HG02759 (cell line): ENCODE measurements around the gene ANK2.
A peak's percentile ranks its signal among the peaks of the same experiment; 100 is the strongest.

Experiments used
- ATAC-seq: cut with Tn5 transposase; IDR thresholded peaks from one replicate; pipeline ENCODE4 v1.9.1; 2021; ENCODE audit warnings: mild to moderate bottlenecking, moderate library complexity; ENCODE audit not compliant: unreplicated experiment

ANK2 gene

DNA sequence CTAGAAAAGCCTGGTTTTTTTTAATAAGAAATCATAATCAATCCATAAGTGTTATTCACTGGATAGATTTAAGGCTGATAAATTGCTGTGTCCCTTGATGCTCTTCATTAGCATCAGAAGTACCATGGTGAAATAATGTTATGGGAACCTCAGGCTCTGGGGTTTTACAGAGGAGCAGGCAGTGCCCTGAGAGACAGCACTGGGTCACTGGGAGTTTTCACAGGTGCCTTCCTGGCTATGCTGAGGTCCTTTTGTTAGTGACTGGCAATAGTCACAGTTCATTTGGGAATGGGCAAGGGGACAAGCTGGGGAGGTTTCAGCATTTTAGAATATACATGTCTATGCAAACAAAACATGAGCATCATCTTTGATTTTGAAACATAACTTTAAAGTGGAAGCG is 38.6 kb downstream of the ANK2 start:
- ATAC-seq = no peak

DNA sequence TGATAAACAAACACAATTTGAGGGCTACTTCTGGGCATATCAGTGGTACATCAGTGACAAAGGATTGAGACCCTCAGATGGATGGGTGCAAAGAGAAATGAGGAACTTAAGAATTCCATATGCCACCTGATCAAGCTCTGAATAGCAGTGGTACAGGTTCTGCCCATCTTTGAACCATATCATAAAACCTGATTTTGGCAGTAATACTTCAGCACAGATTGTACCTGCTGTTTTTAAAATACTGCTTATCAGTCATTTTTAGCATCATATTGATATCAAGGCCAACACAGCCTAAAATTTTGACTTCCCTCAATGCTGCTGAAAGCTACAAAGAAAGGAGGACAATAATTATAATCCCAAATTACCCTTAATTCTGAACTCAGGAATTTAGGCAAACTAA is 41.5 kb downstream of the ANK2 start:
- ATAC-seq = no peak

DNA sequence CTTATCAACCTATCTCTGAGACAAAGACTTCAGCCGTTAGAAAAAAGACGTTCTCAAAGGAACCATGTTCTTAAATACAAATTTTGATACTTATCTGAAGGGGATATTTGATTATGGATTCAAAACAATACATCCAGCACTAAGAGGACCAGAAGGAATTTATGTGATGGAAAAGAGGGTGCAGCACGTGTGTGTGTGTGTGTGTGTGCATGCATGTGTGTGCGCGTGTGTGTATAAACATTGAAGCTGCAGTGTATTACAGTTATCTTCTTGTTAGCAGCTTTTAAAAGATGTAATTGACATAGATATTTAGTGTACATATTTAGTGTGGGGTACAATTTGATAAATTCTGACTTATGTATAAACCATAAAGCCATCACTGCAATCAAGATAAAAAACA is 44.9 kb downstream of the ANK2 start:
- no peak for ATAC-seq

DNA sequence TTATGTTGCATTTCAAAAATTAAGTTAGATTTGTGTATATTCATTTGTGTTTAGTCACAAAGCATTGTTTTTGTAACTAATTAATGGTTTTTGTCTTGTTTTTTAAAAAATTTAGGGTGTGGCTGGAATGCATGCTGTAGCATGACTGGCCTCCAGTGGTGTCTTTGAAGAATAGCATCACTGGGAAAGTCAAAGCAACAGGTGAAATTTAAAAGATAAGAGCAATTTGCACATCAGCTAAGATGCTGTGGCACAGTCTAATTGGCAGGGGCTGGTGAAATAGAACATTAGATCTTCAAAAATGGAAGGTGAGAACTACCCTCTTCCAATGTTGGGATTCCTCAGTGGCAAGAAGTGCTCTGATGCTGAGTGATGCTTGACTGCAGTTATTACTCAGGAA is 45.3 kb downstream of the ANK2 start:
- ATAC-seq = no peak

DNA sequence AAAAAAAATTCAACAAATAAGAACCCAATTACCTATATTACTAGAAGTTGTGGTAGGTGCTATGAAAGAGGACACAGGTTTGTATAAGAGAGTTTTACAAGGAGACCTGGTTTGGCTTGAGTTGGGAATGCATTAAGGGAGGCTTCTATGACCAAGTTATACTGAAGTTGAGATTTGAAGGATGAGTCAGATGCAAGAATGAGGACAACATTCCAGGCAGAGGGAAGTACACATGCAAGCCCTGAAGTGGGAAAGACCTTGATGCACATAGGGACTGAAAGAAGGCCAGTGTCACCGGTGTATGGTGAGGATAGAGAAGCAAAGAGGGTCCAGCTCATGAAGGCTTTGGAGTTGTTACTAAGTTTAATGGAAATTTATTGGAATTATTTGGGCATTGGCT is 52.2 kb downstream of the ANK2 start:
- ATAC-seq = no peak

DNA sequence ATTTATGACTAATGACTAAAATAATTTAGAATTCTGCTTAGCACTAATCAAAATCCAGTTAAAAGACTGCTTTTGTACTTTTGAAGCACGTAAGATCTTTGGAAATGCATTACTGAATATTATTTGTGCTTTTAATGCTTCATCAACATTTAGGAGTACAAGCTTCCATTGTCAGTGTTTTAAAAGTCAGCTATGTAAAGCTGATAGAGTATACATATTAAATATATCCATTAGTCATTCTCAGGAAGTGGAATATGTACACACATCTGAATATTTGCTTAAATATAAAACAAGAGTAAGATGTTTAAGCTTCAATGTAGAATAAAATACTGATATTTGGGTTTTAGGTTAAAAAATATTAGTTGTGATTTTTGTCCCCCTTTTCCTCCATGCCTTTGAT is 54.1 kb downstream of the ANK2 start:
- no peak for ATAC-seq

DNA sequence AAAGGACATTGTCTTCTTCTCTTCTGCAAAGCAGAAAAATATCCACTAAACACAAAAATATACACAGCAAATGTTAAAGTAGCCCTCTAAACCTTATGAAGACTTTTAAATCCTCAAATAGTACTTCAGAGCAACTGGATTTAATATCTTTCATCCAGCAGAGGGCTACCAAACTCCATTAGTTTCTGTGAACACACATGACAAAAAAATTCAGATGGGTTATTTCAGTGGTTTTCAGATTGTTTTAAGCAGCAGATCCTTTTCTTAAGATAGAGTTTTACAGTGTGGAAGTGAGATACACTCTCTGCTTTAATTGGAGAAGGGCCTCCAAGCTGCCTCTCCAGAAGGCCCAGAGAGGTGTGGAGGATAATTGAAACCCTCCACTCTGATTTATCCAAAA is 56.7 kb downstream of the ANK2 start:
- ATAC-seq = no peak

DNA sequence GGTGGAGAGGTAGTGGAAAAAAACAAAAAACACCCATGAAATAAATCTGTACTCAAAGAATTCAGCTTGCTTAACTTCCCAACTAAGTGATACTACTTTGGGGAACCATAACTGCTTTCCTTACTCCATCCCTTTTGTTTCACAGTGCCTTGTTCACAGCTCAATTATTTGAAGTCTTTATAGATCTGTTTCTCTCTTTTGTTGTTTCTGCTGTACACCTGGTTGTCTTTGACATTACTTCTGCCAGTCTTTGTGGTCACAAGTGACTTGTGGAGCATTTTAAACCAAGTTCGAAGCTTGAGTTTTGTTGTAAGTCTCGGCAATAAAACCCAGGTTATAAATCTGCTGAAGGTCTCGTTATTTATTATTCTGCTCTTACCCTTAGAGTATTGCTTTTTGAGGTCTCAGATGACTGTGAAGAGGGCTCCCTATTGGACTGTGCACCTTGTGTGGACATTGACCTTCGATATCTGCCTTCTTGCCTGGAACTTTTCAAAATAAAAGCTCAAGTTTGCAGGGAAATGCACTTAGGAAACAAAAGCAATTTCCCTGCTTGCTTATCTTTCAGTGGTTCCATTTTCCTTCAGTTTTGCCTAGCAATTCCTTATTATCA is 59.8 kb downstream of the ANK2 start:
- no peak for ATAC-seq

DNA sequence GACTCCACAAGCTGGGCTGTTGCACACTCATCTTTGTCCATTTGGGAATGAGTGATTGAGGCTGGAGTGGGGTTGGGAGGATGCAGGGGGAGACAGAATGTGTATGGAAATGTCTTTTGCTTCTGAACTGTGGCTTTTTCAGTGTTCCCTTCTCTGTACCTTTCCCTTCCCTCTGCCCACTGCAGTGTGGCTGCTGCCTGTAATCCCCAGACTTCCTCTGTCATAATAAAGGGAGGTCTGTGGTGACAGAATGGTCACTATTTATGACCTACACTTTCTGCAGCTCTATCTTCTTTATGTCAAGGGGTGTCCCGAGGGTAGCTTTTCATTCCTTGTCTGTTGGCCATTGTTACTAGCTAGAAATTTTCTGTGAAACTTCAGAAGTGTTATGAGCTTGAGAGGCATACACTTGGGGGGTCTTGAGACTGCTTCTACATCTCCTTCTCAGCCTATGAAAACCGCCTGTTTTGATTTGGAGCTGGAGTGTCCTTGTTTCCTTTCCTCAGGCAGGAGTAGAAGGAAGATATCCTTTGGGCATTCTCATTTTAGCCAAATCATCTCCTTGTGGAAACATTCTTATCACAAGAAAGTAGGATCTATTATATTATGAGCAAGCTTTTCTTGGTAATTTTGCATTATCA is 63.0 kb downstream of the ANK2 start:
- ATAC-seq = no peak

DNA sequence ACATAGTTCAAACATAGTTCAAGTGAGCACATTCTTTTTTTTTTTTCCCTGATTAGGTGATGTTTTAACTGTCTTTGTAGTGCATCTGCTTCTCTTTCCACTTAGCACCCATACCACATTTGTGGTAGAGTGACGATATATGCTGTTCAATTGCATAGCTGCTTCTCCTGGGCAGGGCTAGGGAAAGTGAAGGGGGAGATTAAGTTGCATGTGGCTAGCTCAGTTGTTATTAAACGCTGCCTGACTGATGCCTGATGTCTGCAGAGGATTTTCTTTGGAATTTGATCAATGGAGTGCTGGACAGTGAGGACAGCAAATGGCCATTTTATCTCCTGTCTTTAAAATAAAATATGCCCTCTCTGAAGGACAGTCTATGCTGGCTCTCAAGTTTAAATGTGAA is 63.7 kb downstream of the ANK2 start:
- ATAC-seq = no peak

DNA sequence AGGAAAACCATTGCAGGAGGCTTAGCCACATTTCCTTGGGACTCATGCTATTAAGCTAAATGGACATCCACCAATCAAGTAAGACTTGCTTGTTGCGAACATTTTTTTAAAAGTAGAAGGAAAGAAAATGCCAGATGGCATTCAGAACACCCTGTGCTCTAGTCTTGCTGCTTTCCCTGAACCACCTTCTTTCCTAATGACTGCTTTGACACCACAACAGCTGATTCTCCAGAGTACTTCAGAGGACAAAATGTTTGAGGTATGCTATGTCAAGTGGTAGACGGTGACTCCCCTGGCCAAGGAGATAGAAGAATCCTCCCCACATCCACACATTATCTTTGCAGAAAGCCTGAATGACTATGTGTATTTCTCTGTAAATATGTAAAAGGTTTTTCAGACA is 65.4 kb downstream of the ANK2 start:
- ATAC-seq = no peak

DNA sequence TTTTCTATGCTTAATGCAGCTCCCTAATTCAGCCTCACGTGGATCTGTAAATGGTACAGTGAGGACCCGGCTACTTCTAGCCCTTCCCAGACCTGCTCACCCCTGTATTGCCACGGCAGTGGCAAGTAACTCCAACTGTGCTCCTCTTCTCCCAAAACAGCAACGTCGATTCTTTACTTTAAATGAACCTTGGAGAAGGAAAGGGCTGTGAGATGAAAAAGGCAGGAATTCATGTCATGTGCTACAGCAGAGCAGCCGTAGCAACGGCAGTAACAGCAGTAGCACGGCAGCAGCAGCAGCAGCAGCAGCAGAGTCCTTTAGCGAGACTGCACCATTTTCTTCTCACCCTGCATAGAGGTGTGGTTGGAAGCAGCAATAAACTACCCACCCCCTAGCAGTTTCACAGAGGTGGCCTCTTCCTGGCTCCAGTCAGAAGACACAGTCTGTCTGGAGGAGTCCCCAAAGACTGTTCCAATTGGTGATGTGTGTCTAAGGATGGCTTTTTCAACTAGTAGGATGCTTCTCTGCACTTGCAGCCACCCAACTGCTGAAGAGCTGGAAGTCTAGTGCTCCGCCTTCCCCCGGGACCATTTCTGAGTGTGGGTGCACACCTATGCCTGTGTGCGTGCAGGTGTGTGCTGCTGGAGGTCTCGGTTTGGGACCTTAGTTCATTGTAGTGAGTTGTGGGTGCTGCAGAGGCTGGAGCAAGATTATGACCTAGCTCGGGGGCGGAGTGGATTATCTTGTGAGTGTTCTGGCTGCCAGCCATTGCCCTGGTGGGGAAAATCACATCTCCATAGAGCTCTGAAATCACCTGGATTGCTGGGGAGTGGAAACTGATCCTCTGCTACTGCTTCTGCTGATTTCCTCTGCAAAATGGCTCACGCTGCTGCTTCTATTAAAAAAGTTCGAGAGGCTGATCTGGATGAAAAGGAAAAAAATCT is 67.2 kb downstream of the ANK2 start:
- ATAC-seq = no peak

DNA sequence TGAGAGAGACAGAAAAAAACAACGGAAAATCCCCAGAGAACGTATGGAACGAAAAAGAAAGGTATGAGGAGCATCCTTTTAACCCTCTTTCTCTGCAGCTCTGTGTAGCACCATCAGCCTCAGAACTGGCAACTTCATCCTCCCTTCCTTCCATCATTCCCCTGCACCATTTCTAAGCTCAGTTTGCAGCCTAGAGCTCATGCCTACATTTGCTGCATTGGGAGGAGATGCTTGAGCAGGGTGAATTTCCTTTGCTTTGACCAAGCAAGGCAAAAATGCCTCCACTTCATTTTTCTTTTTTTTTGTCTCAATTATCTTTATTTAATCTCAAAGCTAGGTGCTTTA is 67.9 kb downstream of the ANK2 start:
- no peak for ATAC-seq

DNA sequence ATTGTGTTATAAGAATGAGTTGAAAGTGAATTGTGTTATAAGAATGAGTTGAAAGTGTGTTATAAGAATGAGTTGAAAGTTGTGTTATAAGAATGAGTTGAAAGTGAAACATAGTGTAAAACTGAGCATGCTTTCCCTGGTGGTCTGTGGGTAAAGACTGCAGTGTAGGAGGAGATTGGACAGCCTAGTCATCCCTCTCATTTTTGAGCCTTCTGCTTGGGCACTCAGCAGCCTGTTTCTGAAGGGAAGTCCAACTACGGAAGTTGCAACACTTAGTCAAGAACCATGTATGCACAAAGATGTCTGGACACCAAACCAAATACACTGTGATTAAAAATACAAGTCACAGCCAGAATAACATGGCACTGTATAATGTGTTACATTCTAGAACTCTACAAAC is 72.6 kb downstream of the ANK2 start:
- no peak for ATAC-seq

DNA sequence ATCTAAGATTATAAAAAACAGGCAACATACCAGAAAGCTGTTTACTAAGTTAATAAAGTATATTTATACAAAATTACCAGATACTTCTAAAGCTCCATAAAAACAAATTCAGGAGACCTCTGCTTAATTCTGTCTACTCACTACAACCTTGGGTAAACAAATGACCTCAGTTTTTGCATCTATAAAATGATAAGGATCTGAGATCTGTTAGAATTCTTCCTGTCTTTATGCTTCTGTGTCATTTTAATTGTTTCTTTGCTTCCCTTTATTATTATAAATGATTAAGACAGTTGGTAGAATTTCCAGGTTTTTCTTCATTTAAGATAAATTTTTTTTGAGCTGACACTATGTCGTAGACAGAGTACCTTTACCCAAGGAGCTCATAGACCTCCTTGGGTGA is 76.0 kb downstream of the ANK2 start:
- ATAC-seq = no peak

DNA sequence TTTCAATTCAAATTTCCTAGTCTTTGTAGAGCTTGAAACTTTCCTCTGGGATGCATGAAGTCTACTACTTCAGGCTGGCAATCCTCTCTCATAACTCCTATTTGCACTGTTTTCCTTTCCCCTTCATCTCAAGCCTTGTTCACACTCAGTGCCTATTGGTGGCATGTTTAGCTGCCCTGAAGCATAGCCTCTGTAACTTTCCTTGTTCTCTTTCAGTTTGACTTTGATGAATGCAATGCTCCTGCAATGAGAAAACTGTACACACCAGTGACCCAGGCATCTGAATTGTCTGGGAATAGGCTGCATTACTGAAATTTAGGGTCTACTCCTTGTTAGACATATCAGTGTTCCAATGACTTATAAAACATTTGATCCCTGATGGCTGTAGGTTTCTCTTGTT is 81.7 kb downstream of the ANK2 start:
- no peak for ATAC-seq

DNA sequence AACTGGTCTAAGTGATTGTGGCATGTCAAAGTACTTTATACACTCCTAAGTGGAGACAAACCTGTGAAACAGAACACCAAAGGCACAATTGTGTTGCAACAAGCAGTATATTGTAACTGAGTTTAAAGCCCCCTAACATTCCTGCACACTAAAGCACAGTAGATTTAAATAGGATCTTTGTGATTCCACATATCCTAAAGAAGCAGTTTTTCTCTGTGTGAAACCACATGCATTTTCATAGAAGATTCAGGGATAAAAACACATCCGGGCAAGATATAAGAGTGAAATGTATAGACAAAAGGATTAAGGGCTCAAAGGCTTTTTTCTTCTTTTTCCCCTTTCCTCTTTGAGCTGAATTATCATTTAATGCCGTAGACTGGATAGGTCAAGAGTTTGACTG is 82.2 kb downstream of the ANK2 start:
- no peak for ATAC-seq

DNA sequence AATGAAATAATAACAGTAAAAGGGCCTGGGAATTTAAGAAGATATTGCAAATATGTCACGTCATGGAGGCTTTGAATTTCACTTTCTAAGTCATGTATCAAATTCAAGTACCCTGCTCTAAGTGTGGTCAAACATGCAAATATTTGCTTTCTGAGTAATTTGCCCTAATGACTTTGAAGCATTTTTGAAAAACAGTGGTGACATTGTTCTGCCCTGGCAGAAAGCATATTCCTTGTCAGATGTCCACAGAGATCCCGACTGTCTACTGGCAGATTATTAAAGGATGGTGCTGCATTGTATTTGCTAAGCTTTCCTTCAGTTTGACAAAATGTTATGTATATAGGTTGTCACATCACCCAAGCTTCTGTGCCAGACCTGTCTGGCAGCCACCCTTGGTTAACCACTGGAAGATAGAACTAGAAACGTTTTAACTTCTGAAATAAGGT is 92.5 kb downstream of the ANK2 start:
- ATAC-seq = peak; percentile 48

DNA sequence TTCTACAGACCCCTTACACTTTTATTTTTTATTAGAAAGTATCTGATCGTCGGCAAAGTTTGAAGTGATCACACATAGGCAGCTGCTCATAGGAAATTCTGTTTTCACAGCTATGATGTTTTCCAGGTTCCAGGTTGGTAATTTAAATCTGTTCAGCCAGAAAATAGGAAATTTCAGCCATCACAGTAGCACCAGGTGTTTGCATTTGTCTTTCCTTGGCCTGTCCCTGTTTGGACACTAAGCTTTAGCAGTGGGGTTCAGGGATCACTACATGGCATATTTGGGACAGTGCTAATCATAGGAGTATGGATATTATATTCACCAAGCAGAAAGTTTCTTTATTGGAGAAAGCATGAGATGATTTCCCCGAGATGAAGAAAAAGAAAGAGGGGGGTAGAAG is 92.9 kb downstream of the ANK2 start:
- no peak for ATAC-seq

DNA sequence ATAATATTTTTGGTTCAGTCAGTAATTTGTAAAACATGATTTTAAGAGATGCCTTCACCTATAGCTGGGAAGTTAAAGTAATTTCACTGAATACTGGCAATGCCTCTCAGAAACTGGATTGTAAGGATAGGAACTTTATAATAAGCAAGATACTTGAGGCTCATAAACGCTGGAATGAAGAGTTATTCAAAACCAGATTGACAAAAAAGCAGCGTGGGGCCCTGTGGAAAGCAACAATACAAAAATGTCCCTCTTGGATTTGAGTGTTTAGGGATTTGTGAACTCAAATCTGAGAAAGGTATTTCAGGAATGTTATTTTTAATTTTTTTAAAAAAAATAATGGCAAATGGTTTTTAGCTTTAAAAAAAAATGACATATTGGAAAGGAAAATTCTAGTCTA is 94.6 kb downstream of the ANK2 start:
- no peak for ATAC-seq

DNA sequence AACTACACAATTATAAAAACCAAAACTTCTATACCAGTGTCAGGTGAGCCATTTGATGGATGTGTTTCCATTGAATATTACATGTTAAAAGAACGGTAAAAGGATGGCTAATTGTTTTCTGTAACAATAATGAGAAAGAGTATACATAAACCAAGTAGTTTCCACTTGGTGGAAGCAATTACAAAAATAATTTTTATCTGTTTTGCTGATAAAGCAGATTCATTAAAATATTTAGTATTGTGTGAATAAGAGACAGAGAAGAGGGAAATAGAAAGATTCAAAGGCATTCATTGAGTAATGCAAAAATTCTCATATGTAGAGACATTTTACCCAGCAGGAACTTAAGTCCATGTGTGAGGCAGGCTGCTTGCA is 95.7 kb downstream of the ANK2 start:
- no peak for ATAC-seq
